HG03135 (cell line): Measurements from ENCODE around the gene MCEMP1.

Experiments
- ATAC-seq: cut with Tn5 transposase; IDR thresholded peaks from one replicate; pipeline ENCODE4 v1.9.1; 2021; ENCODE audit warnings: mild to moderate bottlenecking, moderate library complexity; ENCODE audit not compliant: unreplicated experiment

MCEMP1 gene

DNA sequence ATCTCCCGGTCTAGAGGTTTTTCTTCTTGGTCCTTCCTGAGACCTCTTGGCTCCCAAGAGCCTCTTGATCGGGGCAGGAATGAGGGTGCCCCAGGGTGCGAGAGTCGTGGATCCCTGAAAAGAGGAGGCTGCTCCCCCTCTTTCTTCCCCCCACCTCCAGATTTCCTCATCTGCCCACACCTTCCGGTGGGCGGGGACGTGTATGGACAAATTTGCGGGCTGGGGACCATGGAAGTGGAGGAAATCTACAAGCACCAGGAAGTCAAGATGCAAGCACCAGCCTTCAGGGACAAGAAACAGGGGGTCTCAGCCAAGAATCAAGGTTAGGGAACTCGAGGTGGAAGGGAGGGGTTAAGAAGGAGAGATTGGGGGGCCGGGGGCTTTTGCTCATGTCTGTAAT, at the start of gene MCEMP1:
MCEMP1 (plus strand) TSS at position 237 of the 400 bp plus-strand sequence; CDS start at position 268, 31 bp downstream.
- no peak for ATAC-seq

DNA sequence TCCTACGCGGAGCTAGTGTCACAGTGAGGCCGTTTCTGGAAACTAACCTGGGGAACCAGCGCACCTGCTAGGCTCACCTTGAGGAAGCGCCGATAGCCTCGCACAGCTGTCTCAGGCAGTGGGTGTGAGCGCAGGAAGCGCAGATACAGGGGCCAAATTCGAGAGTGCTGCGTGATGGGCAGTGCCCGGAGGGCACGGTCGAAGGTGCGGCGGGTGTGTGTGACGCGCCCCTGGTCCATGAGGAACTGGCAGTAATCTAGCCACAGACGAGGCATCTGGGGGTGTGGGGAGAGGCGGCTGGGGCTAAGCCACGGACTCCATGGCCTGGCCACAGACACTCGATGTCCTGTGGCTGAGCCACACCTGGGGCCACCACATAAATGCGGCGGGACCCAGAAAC, 49.7 kb upstream of the MCEMP1 start:
- no peak for ATAC-seq

- no peak for ATAC-seq
Observed at GRCh38 chr19:7628589-7629311, 48.1 kb upstream of the MCEMP1 start.

DNA sequence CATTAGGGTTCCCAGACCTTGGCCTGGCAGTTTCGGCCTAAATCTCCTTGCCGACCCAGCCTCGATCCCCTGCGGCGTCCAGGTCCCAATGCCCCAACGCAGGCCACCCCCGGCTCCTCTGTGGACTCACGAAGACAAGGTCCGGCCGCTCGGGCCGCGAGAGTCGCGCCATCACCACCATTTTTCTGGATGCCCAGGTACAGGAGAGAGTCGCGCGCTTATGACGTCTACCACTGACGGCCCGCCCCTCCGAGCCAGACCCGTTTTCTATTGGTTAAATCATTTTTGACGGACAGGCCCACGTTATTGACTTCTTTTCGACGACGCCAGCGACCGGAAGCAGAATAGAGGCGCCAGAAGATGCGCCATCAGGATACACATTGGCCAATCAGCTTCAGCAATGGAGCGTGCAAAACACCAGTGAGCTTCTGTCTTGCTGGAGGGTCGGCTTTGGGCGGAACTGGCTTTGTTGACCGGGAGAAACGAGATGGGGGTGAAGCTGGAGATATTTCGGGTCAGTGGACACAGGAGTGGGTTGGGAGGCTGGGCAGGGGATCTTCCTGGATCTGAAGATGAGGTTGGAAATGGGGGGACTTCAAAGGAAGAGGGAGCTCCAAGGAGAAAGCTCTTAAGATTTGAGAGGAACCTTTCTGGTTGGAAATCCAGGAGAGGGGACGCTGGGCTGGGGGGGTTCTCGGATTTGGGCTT, 47.4 kb upstream of the MCEMP1 start, which contains the start of the genes PET100 and XAB2:
PET100 (plus strand) TSS at position 447 of the 708 bp plus-strand sequence; CDS start at position 488, 41 bp downstream.
XAB2 (minus strand) TSS at position 199 of the 708 bp plus-strand sequence; CDS start at position 181, 18 bp downstream.
- peak; percentile 89 for ATAC-seq

GRCh38 chr19:7631577-7631976, 45.3 kb upstream of the MCEMP1 start:
- no peak for ATAC-seq

DNA sequence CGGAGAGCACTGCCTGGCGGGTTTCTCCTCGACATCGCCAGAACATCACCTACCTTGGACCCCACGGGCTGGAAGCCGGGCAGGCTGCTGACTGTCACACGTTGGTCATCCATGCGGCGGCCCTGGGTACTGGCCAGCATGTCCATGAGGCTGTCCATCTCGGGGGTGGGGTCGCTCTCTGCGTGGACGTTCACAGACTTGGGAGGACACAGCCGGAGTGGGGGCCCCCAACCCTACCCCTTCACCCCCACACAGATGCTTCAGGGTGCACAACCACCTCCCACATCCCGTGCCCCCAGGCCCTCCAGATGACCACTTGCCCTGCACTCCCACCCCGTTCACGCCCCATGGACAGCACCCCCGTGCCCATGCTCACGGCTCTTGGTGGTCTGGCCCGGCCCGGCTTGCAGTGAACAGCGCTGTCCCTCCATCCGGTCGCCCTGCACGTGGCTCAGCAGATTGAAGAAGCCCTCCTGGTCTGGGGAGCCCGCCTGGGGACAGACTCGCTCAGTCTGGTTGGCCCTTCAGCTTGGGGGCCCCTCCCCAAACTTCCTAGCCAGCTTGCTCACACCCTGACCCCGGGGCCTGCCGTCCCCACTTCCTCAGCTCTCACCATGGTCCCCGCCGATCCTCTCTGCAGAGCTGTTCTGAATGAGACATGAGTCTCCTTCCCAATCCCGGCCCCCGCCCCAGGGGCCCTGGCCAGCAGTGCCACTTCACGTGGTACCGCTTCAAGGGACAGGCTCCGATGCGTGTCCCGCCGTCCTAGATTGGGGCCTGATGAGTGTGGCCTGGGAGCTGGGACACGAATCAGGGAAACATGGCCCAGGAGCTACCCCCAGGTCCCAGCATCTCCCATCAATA, 44.3 kb upstream of the MCEMP1 start:
- no peak for ATAC-seq

DNA sequence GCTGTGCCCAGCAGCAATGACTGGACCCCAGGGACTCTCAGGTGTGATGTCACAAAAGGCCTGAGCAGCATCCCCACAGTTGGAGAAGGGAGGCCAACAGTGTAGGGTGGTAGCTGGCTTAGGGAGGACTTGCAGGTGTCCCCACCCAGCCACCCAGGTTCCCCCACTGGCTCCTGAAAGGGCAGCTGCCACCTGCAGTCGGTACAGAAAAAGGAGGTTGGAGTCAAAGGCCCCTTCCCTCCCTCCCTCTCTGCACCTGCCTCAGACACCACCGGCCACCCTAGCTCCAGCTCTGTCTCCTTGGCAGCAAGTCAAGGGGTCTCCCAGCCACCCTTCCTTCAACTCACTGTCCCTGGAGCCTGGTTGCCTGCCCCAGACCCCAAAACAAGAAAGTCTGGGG, 43.2 kb upstream of the MCEMP1 start, which contains the start of gene PCP2:
PCP2 (minus strand) TSS at position 22 of the 400 bp plus-strand sequence. CDS start 262 bp downstream, outside the sequence.
- ATAC-seq = no peak

DNA sequence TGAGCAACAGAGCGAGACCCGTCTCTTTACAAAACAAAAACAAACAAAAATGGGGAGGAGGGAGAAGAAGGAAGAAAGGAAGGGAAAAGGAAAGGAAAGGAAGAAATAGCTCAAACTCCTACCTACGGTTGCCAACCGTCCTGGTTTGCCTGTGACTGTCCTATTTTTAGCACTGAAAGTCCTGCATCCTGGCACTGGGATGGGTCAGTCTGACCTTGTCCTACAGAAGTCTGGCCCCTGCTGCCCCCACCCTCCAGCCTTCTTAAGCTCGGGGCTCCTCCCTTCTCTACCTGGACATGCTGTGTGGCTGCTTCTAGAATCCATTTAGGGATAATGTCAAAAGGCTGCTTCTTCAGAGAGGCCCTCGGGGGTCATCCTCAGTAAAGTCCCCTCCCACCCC, 41.2 kb upstream of the MCEMP1 start:
- ATAC-seq = no peak

GRCh38 chr19:7636317-7636690, 40.6 kb upstream of the MCEMP1 start:
- ATAC-seq = no peak

GRCh38 chr19:7636691-7637373, 40.1 kb upstream of the MCEMP1 start, which contains the start of gene STXBP2:
Gene STXBP2, plus strand, starts transcription at chr19:7637110. Its CDS starts 40 bp downstream, at chr19:7637150.
- ATAC-seq = peak; percentile 61

GRCh38 chr19:7637374-7638256, 39.3 kb upstream of the MCEMP1 start:
- peak; percentile 10 for ATAC-seq

GRCh38 chr19:7638802-7639465, 38.0 kb upstream of the MCEMP1 start:
- ATAC-seq = no peak

DNA sequence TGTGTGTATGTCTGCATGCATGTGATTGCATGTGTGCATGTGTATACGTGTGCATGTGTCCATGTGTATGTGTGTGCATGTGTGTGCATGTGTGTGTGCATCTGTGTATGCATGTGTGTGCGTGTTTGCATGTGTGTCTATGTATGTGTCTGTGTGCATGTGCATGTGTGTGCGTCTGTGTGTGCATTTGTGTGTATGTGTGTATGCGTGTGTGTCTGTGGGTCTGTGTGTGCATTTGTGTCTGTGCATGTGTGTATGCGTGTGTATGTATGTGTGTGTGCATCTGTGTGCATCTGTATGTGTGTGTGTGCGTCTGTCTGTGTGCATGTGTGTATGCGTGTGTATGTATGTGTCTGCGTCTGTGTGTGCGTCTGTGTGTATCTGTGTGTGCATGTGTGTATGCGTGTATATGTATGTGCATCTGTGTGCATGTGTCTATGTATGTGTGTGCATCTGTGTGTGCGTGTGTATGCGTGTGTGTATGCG, 37.0 kb upstream of the MCEMP1 start:
- no peak for ATAC-seq

- no peak for ATAC-seq
Observed at GRCh38 chr19:7640803-7641202, 36.1 kb upstream of the MCEMP1 start.

GRCh38 chr19:7641290-7642276, 35.3 kb upstream of the MCEMP1 start:
- no peak for ATAC-seq

- no peak for ATAC-seq
Observed at GRCh38 chr19:7642295-7643030, 34.4 kb upstream of the MCEMP1 start.

DNA sequence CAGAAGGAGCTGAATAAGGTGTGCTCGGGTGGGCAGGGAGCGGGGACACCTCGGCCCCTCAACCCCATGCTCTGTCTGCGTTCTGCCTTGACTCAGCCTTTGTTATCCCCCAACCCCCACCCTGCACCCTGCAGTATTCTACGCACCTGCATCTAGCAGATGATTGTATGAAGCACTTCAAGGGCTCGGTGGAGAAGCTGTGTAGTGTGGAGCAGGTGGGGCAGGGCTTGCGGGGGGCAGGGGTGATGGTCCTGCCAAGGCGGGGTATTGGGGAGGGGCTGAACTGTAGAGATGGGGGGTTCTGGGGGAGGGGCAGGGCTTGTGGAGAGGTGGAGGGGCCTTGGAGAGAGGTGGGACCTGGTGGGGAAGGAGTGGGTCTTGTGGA, 33.9 kb upstream of the MCEMP1 start:
- no peak for ATAC-seq
